ENCODE results near the gene ANKRD55. TPM values are rescaled to one million over a fixed set of nuclear protein-coding genes. Genes with fewer than 3 reads are reported as not detected.

ANKRD55 gene
- total and polyA plus RNA-seq, 2 donors (not counting 3 experiments of a cell fraction or from before 2014, with no cell fraction given): 1.4 to 2.1 TPM

GRCh38 chr5:56115589-56115988 lies 117.5 kb downstream of the ANKRD55 start:
- CTCF ChIA-PET: no interaction called here
- no peak for TF ChIP-seq JUN (IDR thresholded peaks at IDR 0.05; ENCODE audit: borderline replicate concordance, insufficient read depth, insufficient read length, low read depth)
- TF ChIP-seq, protein P1, sequence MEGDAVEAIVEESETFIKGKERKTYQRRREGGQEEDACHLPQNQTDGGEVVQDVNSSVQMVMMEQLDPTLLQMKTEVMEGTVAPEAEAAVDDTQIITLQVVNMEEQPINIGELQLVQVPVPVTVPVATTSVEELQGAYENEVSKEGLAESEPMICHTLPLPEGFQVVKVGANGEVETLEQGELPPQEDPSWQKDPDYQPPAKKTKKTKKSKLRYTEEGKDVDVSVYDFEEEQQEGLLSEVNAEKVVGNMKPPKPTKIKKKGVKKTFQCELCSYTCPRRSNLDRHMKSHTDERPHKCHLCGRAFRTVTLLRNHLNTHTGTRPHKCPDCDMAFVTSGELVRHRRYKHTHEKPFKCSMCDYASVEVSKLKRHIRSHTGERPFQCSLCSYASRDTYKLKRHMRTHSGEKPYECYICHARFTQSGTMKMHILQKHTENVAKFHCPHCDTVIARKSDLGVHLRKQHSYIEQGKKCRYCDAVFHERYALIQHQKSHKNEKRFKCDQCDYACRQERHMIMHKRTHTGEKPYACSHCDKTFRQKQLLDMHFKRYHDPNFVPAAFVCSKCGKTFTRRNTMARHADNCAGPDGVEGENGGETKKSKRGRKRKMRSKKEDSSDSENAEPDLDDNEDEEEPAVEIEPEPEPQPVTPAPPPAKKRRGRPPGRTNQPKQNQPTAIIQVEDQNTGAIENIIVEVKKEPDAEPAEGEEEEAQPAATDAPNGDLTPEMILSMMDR (IDR thresholded peaks at IDR 0.05; ENCODE audit: extremely low read depth in 1 of 2, insufficient read depth in 1 of 2, low read depth in 1 of 2, low read length in 2 of 2): no peak
- TF ChIP-seq POLR2AphosphoS5 (IDR thresholded peaks at IDR 0.05; ENCODE audit: insufficient read depth, low read depth, low read length): no peak
- TF ChIP-seq MYC (IDR thresholded peaks at IDR 0.05; ENCODE audit: low read depth, low read length): no peak
- TF ChIP-seq POLR2A (IDR thresholded peaks at IDR 0.05; ENCODE audit: low read depth, low read length): no peak
- no peak for TF ChIP-seq GATA2 (IDR thresholded peaks at IDR 0.05; ENCODE audit: insufficient read depth, insufficient read length, low read depth, low read length)
- TF ChIP-seq EZH2 (IDR thresholded peaks at IDR 0.05; ENCODE audit: borderline replicate concordance, low read depth, low read length, severe bottlenecking): no peak
- no peaks in the 10 kb centered on the region for H3K9me1 ChIP-seq (replicated peaks; ENCODE audit: control insufficient read depth, extremely low read depth, insufficient read depth, low read length)
- no peak overlapping the region for H2AFZ ChIP-seq (ENCODE audit: low read depth, low read length)
- H3K4me3 ChIP-seq (replicated peaks in 1 of 3; ENCODE audit: insufficient read depth in 1 of 3, low read depth in 1 of 3, low read length in 3 of 3): no peak overlapping the region
- POLR2A ChIA-PET: no interaction called here
- BruUV-seq (replicated peaks): no TSS peak
- H3K4me2 ChIP-seq (ENCODE audit: insufficient read depth, low read length): no peak overlapping the region
- intact Hi-C loops (cut with micrococcal nuclease): no loop called here
- dilution Hi-C loops (cut with MboI; ENCODE audit: extremely low pct_ligation_motif_present, low sequenced_read_pairs): no loop called here
- H3K9me3 ChIP-seq (replicated peaks; ENCODE audit: control insufficient read depth, insufficient read depth, low read length): no peaks in the 10 kb centered on the region
- FAIRE-seq: no peak
- no peak overlapping the region for H3K9ac ChIP-seq (replicated peaks; ENCODE audit: extremely low read depth, insufficient read depth, low read length)
- peaks cover 9% of the 10 kb centered on the region for H3K4me1 ChIP-seq (ENCODE audit: control insufficient read depth, extremely low read depth, insufficient read depth, low read length)
- no peaks in the 10 kb centered on the region for H3K79me2 ChIP-seq (ENCODE audit: control insufficient read depth, insufficient read depth, low read length)
- no peak for DNase-seq (ENCODE audit: low read depth, low spot score)
- H3K27ac ChIP-seq (ENCODE audit: insufficient read depth, low read depth, low read length): no peak overlapping the region
- no peaks in the 10 kb centered on the region for H4K20me1 ChIP-seq (replicated peaks; ENCODE audit: control insufficient read depth, extremely low read depth, insufficient read depth, low read length)
- H3K27me3 ChIP-seq (ENCODE audit: control insufficient read depth in 2 of 2, insufficient read depth in 2 of 2, low read length in 2 of 2): no peaks in the 10 kb centered on the region
- no peaks in the 10 kb centered on the region for H3K36me3 ChIP-seq (ENCODE audit: control insufficient read depth in 2 of 2, extremely low read depth in 1 of 2, insufficient read depth in 2 of 2, low read length in 2 of 2)

All from endothelial cell of umbilical vein (primary cell).